Activated CD4-positive, alpha-beta T cell treated with anti-CD3 and anti-CD28 coated beads for 24 hours (primary cell): ENCODE results near the gene ZNF487.
"Not testable (repeated sequence)": the region's sequence is repeated elsewhere in the genome, so short reads cannot be mapped to it uniquely, and the experiment has no call there.

Experiments
- DNase-seq, 2 donors: peaks; one replicate each; pipeline ENCODE4 v3.0.0-alpha.2; 2020; ENCODE audit warnings: low read depth in 2 of 2

The ZNF487 gene

DNA sequence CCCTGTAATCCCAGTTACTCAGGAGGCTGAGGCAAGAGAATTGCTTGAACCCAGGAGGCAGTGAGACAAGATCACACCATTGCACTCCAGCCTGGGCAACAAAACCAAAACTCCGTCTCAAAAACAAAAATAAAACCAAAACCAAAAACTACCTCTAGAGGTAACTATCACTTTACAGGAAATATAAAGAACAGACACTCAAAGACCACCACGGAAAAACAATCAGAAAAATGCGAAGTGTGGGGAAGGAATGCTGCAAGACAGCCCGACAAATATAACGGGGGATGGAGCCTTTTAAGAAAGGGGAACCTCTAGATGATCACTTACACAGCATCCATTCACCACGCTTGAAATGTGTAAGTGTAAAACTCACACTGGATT lies 32.2 kb upstream of the ZNF487 start:
- DNase-seq: no peak

DNA sequence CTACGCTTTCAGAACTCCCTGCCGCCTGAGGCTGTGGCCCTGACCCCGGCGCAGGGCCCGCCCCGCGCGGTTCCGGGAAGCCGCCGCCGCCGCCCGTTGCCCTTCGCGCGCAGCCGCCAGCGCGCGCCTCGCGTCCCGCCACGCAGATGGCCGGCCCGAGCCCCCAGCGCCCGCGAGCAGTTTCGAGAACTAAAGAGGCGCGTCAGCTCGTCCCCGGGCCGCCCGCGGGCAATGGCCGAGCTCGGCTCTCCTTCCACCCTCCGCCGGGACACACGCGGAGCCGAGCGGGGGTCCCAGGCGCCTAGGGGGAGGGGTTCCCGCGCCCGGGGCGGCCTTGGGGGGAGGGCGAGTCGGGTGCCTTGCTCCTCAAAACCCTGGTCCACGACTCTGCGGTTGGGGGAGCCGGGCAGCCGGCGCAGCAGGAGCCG lies 29.7 kb upstream of the ZNF487 start:
- DNase-seq: no peak

DNA sequence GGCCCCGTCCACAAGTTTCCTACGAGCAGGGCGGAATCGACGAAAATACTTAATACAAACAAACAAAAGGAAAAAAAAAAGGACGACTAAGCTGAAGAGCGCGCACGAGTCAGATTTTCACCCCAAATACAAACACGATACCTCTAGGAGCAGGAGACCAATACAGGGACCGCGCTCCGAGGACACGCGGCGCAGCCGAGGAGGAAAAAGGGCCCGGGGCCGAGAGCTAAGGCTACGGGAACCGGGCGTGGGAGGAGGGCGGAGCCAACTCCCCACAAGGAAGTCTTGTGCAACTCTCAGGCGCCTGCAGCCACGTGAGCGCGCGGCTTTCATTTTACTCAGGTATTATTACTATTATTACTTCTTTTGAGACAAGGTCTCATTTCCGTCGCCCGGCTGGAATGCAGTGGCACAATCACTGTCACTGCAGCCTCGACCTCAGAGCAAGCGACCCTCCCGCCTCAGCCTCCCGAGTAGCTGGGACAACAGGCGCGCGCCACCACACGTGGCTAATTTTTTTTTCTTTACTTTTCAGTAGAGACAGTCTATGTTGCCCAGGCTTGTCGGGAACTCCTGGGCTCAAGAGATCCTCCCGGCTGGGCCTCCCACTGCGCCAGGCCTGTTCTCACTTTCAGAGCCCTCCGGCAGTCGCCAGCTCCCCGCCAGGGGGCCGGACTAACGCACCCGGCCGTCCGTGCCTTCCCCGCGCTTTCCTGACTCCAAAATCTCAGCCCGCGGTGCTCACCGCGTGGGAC lies 29.2 kb upstream of the ZNF487 start:
- DNase-seq: peak; percentile 87 to 88

DNA sequence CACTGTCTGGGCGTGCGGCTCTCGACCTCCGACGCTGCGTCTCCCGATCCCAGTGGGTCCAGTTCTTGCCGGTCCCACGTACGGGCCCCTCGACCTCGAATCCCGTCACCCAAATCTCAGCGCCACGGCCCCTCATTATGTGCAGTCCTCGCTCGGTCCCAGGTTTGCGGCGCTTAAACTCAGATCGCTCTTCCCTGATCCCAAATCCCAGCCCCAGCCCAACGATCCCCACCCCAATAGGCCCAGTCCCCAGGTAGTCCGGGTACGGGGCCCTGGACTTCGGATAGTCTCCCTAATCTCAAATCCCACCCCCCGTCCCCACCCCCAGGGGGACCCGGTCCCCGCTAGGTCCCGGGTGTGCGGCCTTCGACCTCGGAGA lies 28.6 kb upstream of the ZNF487 start:
- DNase-seq: no peak

DNA sequence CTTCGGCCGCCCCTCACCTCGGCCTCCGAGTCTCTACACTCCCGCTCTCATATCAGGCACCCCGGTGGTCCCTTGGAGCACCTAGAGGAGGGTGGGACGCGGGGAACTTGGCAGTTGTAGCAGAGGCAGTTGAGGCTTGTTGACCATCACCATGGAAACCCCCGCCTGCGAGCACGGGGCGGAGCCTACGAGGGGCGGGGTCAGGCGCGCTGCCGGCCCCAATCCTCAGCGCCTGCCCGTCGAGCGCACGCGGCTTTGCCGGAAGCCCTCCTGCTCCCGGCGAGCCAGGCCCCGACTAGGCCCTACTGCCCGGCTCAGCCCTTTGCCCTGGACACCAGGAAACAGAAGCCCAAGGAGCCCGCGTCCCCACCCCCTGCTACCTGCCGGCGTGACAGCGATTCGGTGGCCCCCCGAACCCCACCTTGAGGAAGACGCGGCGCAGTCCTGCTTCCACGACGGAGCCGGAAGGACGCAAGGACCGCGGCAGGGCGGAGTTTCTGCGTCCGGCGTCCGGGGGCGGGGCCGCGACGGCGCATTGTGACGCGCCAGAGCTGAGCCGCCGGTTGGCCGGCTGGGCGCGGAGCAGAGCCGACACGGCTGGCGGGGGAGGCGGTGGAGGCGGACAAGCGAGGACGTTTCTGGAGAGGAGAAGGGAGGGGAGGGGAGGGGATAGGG lies 28.1 kb upstream of the ZNF487 start, which contains the start of gene HNRNPF:
Gene HNRNPF (minus strand): TSS at position 477 of the 675 bp plus-strand sequence. CDS start 21,302 bp downstream, outside the sequence.
- peak; percentile 89 to 93 for DNase-seq

DNA sequence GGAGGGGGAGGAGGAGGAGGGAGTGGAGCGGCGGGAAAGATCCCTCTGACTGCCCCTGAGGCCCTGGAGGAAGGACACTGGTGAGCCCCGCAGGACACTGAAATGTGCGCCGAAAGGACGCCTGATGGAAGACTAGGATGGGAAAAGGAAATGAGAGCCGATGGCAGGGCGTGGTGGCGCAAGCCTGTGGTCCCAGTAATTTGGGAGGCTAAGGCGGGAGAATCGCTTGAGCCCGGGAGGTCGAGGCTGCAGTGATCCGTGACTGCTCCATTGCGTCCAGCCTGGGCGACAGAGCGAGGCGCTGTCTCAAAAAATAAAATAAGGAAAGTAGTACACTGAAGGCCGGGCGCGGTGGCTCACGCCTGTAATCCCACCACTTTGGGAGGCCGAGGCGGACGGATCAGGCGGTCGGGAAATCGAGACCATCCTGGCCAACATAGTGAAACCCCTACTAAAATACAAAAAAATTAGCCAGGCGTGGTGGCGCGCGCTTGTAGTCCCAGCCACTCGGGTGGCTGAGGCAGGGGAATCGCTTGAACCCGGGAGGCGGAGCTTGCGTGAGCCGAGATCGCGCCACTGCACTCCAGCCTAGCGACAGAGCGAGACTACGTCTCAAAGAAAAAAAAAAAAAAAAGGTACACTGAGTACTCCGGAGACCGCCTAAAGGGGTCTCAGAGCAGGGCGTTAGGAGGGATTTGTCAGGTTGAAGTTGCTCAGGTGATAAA lies 27.4 kb upstream of the ZNF487 start:
- DNase-seq: peak; percentile 53 to 55

DNA sequence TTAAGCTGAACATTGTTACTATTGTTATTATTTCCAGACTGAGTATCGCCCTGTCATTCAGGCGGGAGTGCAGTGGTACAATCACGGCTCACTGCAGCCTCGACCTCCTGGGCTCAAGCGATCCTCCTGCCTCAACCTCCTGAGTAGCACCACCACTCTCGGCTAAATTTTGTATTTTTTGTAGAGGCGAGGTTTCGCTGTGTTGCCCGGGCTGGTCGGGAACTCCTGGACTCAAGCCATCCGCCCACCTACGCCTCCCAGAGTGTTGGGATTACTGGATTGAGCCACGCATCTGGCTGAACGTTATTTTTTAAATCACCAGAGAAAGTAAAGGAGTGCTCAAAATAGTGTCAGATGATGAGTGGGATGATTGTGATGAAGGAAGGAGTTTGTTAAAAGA lies 26.6 kb upstream of the ZNF487 start:
- no peak for DNase-seq

DNA sequence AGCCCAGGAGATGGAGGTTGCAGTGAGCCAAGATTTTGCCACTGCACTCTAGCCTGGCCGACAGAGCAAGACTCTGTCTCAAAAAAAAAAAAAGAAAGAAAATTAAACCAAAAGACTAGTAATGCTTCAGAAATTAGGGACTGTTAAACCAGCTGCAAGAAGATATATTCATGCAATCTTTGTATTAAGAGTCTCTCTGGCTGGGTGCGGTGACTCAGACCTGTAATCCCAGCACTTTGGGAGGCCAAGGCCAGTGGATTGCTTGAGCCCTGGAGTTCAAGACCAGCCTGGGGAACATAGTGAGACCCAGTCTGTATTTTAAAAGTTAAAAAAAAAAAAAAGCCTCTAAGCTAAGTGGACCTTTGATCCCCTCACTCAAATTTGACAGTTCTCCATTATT lies 25.4 kb upstream of the ZNF487 start:
- DNase-seq: no peak

DNA sequence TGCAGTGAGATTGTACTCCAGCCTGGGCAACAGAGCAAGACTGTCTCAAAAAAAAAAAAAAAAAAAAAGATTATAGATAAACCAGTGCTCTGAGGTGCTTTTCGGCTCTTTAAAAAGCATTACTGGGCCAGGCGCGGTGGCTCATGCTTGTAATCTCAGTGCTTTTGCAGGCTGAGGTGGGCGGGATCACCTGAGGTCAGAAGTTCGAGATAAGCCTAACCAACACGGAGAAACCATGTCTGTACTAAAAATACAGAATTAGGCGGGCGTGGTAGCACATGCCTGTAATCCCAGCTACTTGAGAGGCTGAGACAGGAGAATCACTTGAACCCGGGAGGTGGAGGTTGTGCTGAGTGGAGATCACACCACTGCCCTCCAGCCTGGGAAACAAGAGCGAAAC lies 21.4 kb upstream of the ZNF487 start:
- DNase-seq: no peak

DNA sequence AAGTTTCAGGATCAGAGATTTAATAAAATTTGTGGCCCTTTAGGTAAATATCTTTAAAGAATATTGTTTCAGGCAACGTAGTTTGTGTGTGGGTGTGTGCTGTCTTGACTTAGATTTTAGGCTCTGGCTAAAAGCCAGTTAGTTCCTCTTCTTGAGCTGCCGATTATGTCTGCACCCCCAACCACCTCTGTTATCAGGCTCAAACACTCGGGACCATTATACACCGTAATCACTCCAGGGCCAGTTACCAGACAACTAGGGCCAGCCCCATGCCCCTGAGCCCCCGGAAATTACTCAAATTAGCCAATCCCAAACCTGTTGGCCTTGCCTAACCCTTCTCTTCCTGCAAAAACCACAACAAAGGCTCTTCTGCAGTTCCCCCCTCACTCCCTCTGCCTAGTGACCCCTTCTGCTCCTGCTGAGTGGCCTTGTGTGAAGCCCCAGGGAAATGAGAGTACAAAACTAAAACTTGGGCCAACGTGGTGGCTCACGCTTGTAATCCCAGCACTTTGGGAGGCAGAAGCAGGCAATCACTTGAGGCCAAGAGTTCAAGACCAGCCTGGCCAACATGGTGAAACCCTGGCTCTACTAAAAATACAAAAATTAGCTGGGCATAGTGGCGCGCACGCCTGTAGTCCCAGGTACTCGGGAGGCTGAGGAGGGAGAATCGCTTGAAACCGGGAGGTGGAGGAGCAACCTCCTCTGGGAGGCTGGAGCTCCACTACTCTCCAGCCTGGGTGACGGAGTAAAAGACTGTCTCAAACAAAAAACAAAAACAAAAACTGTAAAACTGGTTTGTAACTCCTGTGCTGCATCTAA lies 18.8 kb upstream of the ZNF487 start:
- DNase-seq: no peak

DNA sequence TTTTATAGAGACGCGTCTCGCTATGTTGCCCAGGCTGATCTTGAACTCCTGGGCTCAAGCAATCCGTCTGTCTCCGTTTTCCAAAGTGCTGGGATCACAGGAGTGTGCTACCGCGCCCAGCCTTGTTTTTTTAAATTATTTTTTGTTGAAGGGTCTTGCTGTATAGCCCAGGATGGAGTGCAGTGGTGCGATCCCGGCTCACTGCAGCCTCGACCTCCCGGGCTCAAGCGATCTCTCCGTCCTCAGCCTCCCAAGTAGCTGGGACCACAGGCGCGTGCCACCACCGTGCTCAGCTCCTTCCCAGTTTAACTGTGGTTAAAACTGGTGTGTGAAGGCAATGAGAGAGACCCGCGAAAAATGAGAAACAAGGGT lies 16.9 kb upstream of the ZNF487 start:
- DNase-seq: no peak

DNA sequence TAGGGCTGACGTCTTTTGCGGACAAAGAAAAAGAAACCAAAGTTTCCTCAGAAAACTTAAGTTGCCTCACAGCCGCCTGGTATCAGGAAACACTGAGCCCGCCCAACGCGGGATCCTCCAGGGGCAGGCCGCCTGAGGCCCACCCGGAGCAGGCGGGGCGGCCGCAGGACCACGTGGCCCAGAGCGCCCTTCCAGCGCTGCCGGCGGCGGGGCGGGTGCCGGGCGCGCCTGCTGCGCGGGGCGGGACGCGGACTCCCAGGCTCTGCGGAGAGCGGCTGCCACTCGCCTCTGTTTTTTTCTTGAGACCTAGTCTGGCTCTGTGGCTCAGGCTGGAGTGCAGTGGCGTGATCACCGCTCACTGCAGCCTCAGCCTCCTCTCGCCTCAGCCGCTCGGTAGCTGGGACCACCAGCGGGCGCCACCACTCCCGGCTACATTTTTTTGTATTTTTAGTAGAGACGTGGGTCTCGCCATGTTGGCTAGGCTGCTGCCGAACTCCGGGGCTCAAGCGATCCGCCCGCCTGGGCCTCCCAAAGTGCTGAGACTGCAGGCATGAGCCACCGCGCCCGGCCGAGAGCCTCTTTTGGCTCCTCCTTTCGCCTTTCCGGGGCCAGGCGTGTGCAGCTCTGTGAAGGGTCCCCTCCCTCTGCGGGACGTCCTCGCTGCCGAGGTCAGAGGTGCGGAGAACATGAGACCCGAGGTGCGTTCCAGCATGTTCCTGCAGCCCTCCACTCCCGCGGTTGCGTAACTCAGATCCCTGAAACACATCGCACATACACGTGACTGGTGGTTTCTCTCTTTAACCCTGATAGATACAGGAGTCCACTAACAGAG lies 16.3 kb upstream of the ZNF487 start:
- peak; percentile 67 to 76 for DNase-seq

DNA sequence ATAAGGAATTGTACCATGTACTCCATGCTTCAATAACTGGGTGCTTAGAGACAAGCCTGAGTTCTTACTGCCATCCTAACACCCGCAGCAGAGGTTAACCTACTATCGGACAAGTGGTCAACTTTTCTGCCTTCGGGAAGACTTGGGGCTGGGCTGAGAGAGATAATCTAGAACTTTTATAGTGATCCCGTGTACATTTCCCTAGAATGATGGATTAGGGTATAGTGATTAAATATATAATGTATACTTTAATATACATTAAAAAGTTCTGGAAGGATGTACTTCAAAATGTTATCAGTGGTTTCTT lies 15.8 kb upstream of the ZNF487 start:
- no peak for DNase-seq

DNA sequence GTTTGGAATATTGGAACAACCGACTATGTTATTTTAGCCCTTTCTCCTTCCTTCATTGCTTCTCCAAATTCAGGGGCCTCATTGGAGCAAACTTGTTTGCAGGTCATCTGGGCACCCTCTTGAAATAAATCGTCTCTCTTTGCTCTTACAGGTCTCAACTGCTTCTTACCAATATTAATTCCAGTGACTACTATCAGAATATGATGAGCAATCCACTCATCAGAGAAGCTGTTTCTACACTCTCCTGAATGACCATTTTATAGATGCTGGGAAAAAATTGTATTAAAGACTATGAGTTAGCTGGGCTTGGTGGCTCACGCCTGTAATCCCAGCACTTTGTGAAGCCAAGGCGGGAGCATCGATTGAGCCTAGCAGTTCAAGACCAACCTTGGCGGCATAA lies 15.4 kb upstream of the ZNF487 start:
- no peak for DNase-seq

DNA sequence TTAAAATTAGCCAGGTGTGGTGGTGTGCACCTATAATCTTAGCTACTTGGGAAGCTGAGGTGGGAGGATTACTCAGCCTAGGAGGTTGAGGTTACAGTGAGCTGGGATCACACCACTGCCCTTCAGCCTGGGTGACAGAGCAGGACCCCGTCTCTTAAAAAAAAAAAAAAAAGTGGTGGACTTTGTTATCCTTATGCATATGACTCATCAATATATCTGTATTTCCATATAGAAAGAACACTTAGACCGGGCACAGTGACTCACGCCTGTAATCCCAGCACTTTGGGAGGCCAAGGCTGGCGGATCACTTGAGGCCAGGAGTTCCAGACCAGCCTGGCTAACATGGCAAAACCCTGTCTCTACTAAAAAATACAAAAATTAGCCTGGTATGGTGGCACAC lies 15.0 kb upstream of the ZNF487 start:
- not testable (repeated sequence) for DNase-seq

DNA sequence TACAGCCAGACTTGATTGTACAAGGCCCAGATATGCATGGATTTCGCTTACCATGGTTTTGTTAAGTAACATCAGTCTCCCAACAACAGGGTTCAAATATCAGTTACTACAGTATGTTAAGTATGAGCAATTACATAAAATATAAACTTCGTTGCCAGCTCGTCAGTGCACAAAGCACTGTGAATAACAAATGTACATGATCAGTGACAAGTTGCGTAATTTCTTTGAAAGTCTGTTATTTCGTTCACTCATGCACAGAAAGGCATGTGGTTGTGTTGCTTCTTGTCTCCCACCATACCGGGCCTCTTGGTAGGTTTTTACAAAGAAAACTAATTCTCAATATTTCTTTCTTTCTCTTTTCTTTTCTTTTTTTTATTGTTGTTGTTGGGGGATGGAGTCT lies 12.5 kb upstream of the ZNF487 start:
- no peak for DNase-seq

DNA sequence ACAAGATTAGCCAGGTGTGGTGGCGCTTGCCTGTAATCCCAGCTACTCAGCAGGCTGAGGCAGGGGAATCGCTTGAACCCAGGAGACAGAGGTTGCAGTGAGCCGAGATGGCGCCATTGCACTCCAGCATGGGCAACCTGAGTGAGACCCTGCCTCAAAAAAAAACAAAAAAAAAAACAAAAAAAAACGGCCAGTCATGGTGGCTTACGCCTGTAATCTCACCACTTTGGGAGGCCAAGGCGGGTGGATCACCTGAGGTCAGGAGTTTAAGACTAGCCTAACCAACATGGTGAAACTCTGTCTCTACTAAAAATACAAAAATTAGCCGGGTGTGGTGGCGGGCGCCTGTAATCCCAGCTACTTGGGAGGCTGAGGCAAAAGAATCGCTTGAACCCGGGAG lies 10.4 kb upstream of the ZNF487 start:
- not testable (repeated sequence) for DNase-seq

DNA sequence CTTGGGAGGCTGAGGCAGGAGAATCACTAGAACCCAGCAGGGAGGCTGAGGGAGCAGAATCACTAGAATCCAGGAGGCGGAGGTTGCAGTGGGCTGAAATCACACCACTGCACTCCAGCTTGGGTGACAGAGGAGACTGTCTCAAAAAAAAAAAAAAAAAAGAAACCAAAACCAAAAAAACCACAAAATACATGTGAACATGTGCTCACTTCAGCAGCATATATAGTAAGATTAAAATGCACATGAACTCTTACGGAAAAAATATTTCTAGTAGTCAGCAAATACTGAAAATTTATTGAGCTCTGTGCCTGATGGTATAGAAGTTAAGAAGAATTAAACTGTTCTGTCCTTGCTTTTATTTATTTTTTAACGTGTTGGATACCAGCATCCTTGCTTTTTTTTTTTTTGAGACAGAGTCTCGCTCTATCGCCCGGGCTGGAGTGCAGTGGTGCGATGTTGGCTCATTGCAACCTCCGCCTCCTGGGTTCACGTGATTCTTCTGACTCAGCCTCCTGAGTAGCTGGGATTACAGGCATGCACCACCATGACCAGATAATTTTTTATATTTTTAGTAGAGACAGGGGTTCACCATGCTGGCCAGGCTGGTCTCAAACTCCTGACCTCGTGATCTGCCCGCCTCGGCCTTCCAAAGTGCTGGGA lies 9.6 kb upstream of the ZNF487 start:
- no peak for DNase-seq

DNA sequence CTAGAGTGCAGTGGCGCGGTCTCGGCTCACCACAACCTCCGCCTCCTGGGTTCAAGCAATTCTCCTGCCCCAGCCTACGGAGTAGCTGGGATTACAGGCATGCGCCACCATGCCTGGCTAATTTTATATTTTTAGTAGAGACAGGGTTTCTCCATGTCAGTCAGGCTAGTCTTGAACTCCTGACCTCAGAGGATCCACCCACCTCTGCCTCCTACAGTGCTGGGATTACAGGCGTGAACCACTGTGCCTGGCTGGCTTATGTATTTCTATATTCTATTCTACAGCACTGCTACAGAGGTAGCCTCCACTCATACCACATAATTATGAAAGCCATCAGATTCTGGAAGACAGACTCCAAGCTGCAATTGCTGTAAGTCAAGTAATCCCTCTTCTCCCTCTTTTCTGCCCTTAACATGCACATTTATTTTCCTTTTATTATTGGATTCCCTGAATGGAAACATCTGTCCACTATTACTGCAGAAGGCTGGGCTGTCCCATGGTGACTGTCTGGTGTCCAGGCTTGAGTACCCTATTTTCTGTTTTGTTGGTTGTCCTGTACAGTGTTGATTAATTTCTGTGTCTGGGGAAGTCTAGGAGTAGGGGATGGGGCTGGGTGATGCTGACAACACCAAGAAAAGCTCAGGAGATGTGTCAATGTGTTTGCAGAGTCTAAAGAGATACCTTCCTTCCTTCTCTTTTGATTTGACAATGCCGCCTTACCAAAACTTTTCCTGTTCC lies 5.8 kb upstream of the ZNF487 start:
- no peak for DNase-seq
